ENCODE measurements around the gene NEK7.

DNA sequence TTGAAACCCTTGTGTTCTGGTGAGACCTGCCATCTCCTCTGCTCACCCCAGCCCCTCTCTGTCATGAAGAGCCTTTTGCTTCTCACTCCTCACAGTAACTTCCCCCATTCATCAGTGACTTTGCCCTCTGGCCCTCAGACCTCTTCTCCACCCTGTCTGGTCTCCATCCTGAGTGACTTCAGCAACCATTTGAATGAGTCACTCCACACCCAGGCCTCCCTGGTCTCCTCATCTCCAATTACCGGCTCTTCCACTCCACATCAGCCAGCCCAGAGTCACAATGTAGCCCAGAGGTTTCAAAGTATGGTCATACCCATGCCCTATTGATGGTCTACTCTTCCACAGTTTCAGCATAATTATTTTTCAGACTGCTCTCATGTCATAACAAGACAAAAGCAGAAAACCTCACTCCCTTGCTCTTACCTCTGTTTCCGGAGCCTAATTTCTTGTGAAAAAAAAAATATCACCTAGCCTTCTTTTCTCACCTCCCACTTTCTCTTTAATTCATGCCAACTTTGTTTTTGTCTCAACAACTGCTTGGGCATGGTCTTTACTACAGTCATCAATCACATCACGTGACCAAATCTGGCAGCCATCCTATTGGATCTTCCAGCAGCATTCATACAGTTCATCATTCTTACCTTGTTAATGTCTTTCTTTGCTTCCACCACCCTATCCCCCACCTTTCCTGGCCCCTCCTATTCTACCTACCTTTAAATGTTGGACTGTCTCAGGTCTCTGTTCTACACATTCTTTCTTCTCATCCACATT lies 35.6 kb upstream of the NEK7 start:
- no peak for TF ChIP-seq EP300 (IDR thresholded peaks at IDR 0.05; ENCODE audit: borderline replicate concordance in 1 of 2, low read depth in 2 of 2, low read length in 2 of 2)
- no peak for TF ChIP-seq POLR2A (IDR thresholded peaks at IDR 0.05; ENCODE audit: control extremely low read depth in 1 of 2, low read depth in 2 of 2, low read length in 2 of 2)
- no peak for TF ChIP-seq PHF8 (conservative IDR thresholded peaks at IDR 0.05; ENCODE audit: low read depth, low read length)
- TF ChIP-seq CBX5 (IDR thresholded peaks at IDR 0.05; ENCODE audit: low read depth, low read length) = no peak
- no peak for TF ChIP-seq BRCA1 (IDR thresholded peaks at IDR 0.05; ENCODE audit: low read depth, low read length)
- no peak for TF ChIP-seq CTCF (IDR thresholded peaks at IDR 0.05; ENCODE audit: control extremely low read depth in 1 of 3, insufficient read depth in 1 of 3, low read depth in 1 of 3, low read length in 3 of 3)
- no peak for TF ChIP-seq CEBPB (IDR thresholded peaks at IDR 0.05; ENCODE audit: low read depth, low read length)
- no peak for TF ChIP-seq RXRA (IDR thresholded peaks at IDR 0.05; ENCODE audit: insufficient read depth, low read depth, low read length)
- no peak for TF ChIP-seq SIN3A (conservative IDR thresholded peaks at IDR 0.05 in 1 of 2, IDR thresholded peaks at IDR 0.05 in 1 of 2; ENCODE audit: low read depth in 1 of 2, low read length in 2 of 2)
- TF ChIP-seq YY1 (IDR thresholded peaks at IDR 0.05; ENCODE audit: low read depth, low read length) = no peak
- no peak for TF ChIP-seq RAD21 (IDR thresholded peaks at IDR 0.05 in 1 of 2, conservative IDR thresholded peaks at IDR 0.05 in 1 of 2; ENCODE audit: low read depth in 2 of 2, low read length in 2 of 2)

Data from H1 (cell line).